ENCODE measurements around the gene NDE1. TPM values are rescaled to one million over a fixed set of nuclear protein-coding genes. Genes with fewer than 3 reads are reported as not detected.
"Not testable (repeated sequence)": the region's sequence is repeated elsewhere in the genome, so short reads cannot be mapped to it uniquely, and the experiment has no call there.

The NDE1 gene
- total RNA-seq, 2 donors from 2014 or later, result 60.5 to 69.2 TPM

GRCh38 chr16:15606518-15607220 is 43.4 kb upstream of the NDE1 start:
- Histone ChIP-seq H3K27ac (ENCODE audit: low read depth, low read length) (no peak overlapping the region), H3K9me3 (ENCODE audit: control insufficient read depth, low read length) (no peaks in the 10 kb centered on the region), H3K4me3 (ENCODE audit: low read length) (no peak overlapping the region), H3K27me3 (ENCODE audit: control insufficient read depth, insufficient read depth, low read length, poor library complexity, severe bottlenecking) (no peaks in the 10 kb centered on the region), H3K36me3 (ENCODE audit: control insufficient read depth, insufficient read depth, low read length) (peaks cover 70% of the 10 kb centered on the region), H3K4me1 (ENCODE audit: control insufficient read depth, insufficient read depth, low read length) (no peaks in the 10 kb centered on the region), H3K9ac (ENCODE audit: extremely low read depth, low read length, poor library complexity, severe bottlenecking) (no peak overlapping the region)
- no peak overlapping the region for H3K4me3 Mint-ChIP-seq
- WGBS, 2 experiments (ENCODE audit: insufficient coverage in 1 of 2, insufficient read length in 1 of 2), result 95 to 100% methylated on average over 2 to 5 of the region's 5 CpGs
- no peaks in the 10 kb centered on the region for H3K4me1 Mint-ChIP-seq
- TF ChIP-seq CTCF (conservative IDR thresholded peaks at IDR 0.05), result no peak
- H3K9me3 Mint-ChIP-seq, result no peaks in the 10 kb centered on the region
- no peak overlapping the region for H3K27ac Mint-ChIP-seq
- no peak for DNase-seq
- no peaks in the 10 kb centered on the region for H3K27me3 Mint-ChIP-seq (ENCODE audit: insufficient read depth)
- H3K36me3 Mint-ChIP-seq (ENCODE audit: low read depth), result peaks cover 75% of the 10 kb centered on the region

DNA sequence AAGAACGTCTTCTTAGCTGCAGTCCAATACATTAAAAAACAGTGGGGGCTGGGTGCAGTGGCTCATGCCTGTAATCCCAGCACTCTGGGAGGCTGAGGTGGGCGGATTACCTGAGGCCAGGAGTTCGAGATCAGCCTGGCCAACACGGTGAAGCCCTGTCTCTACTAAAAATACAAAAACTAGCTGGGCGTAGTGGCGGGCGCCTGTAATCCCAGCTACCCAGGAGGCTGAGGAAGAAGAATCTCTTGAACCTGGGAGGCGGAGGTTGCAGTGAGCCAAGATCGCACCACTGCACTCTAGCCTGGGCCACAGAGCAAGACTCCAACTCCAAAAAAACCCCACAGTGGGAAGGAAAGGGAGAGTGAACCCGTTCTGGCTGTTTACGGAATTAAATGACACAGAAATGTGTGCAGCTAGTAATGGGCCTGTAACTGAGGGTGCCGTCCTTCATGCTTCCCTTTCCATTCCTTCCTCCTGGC is 42.8 kb upstream of the NDE1 start:
- WGBS, 2 experiments (ENCODE audit: insufficient coverage in 1 of 2, insufficient read length in 1 of 2), result 94 to 100% methylated on average over 3 to 12 of the region's 12 CpGs
- H3K27ac ChIP-seq (ENCODE audit: low read depth, low read length); H3K4me3 Mint-ChIP-seq; H3K4me1 Mint-ChIP-seq; H3K9me3 ChIP-seq (ENCODE audit: control insufficient read depth, low read length); DNase-seq; H3K9ac ChIP-seq (ENCODE audit: extremely low read depth, low read length, poor library complexity, severe bottlenecking); H3K9me3 Mint-ChIP-seq; H3K4me3 ChIP-seq (ENCODE audit: low read length); H3K4me1 ChIP-seq (ENCODE audit: control insufficient read depth, insufficient read depth, low read length); H3K27me3 Mint-ChIP-seq (ENCODE audit: insufficient read depth); H3K27me3 ChIP-seq (ENCODE audit: control insufficient read depth, insufficient read depth, low read length, poor library complexity, severe bottlenecking); H3K27ac Mint-ChIP-seq: not testable (repeated sequence)
- H3K36me3 ChIP-seq (ENCODE audit: control insufficient read depth, insufficient read depth, low read length), result peaks cover 70% of the 10 kb centered on the region
- H3K36me3 Mint-ChIP-seq (ENCODE audit: low read depth), result peaks cover 76% of the 10 kb centered on the region

GRCh38 chr16:15607700-15608396 is 42.2 kb upstream of the NDE1 start:
- H3K9ac ChIP-seq (ENCODE audit: extremely low read depth, low read length, poor library complexity, severe bottlenecking), result no peak overlapping the region
- WGBS, 2 experiments (ENCODE audit: insufficient coverage in 1 of 2, insufficient read length in 1 of 2), result 95 to 97% methylated on average over 5 to 13 of the region's 13 CpGs
- Mint-ChIP-seq H3K27me3 (ENCODE audit: insufficient read depth) (no peaks in the 10 kb centered on the region), H3K27ac (no peak overlapping the region), H3K9me3 (no peaks in the 10 kb centered on the region), H3K4me3 (no peak overlapping the region), H3K4me1 (no peaks in the 10 kb centered on the region), H3K36me3 (ENCODE audit: low read depth) (peaks cover 77% of the 10 kb centered on the region)
- H3K27ac ChIP-seq (ENCODE audit: low read depth, low read length), result no peak overlapping the region
- DNase-seq, result no peak
- H3K4me1 ChIP-seq (ENCODE audit: control insufficient read depth, insufficient read depth, low read length), result no peaks in the 10 kb centered on the region
- TF ChIP-seq CTCF (conservative IDR thresholded peaks at IDR 0.05), result no peak
- H3K9me3 ChIP-seq (ENCODE audit: control insufficient read depth, low read length), result no peaks in the 10 kb centered on the region
- H3K4me3 ChIP-seq (ENCODE audit: low read length), result no peak overlapping the region
- H3K36me3 ChIP-seq (ENCODE audit: control insufficient read depth, insufficient read depth, low read length), result peaks cover 70% of the 10 kb centered on the region
- no peaks in the 10 kb centered on the region for H3K27me3 ChIP-seq (ENCODE audit: control insufficient read depth, insufficient read depth, low read length, poor library complexity, severe bottlenecking)
